Measurements from ENCODE around the gene LRRC56. TPM values are rescaled to one million over a fixed set of nuclear protein-coding genes. Genes with fewer than 3 reads are reported as not detected.

The LRRC56 gene
- total and polyA plus RNA-seq, 4 experiments from 2014 or later = 0.24 to 4.6 (median 3.0) TPM

- no peaks in the 10 kb centered on the region for H3K27me3 ChIP-seq (ENCODE audit: insufficient read depth, low read length)
- H3K27ac Mint-ChIP-seq = peak overlapping the region in 2 of 7 donors; percentile 29 to 30
- no peak overlapping the region for H3K27ac ChIP-seq (ENCODE audit: low read depth, low read length)
- no peak for DNase-seq
- peaks cover 21% of the 10 kb centered on the region for H3K36me3 ChIP-seq (ENCODE audit: insufficient read depth, low read length)
- peaks cover 28 to 52% (median 34%) of the 10 kb centered on the region in 4 donors for H3K4me1 Mint-ChIP-seq
- H3K36me3 Mint-ChIP-seq = peaks cover 7 to 20% of the 10 kb centered on the region in 2 donors
- no peak overlapping the region for H3K4me3 ChIP-seq (ENCODE audit: low read length in 2 of 2)
- ChIA-PET CTCF (ENCODE audit: partially characterized antibody) (interaction anchor here (0.5 kb wide), 1 partner anchor 168 kb away, joined by 3 read pairs; no protein-coding TSS in a partner anchor), POLR2A (ENCODE audit: partially characterized antibody) (no interaction called here)
- H3K4me1 ChIP-seq (ENCODE audit: insufficient read depth, low read length) = peaks cover 37% of the 10 kb centered on the region
- no peaks in the 10 kb centered on the region for H3K27me3 Mint-ChIP-seq
- H3K4me3 Mint-ChIP-seq = peak overlapping the region in 3 of 8 donors; percentile 2 to 18 (median 9)
- peaks cover 0 to under 1% (median 0%) of the 10 kb centered on the region in 8 donors for H3K9me3 Mint-ChIP-seq
- no peaks in the 10 kb centered on the region for H3K9me3 ChIP-seq (ENCODE audit: control insufficient read depth in 1 of 2, low read length in 2 of 2)
- intact Hi-C loops (cut with micrococcal nuclease) = no loop called here
Measured at GRCh38 chr11:581342-581741, 44.0 kb downstream of the LRRC56 start.

GRCh38 chr11:581752-582151 lies 44.4 kb downstream of the LRRC56 start:
- Histone ChIP-seq H3K27me3 (ENCODE audit: insufficient read depth, low read length) (no peaks in the 10 kb centered on the region), H3K27ac (ENCODE audit: low read depth, low read length) (no peak overlapping the region), H3K4me1 (ENCODE audit: insufficient read depth, low read length) (peaks cover 41% of the 10 kb centered on the region), H3K9me3 (ENCODE audit: control insufficient read depth in 1 of 2, low read length in 2 of 2) (no peaks in the 10 kb centered on the region), H3K4me3 (ENCODE audit: low read length in 2 of 2) (no peak overlapping the region), H3K36me3 (ENCODE audit: insufficient read depth, low read length) (peaks cover 25% of the 10 kb centered on the region)
- Mint-ChIP-seq H3K9me3 (peaks cover 0 to 2% (median 0%) of the 10 kb centered on the region in 8 donors), H3K27me3 (no peaks in the 10 kb centered on the region), H3K36me3 (peaks cover 7 to 23% of the 10 kb centered on the region in 2 donors), H3K4me3 (peak overlapping the region in 1 of 8 donors; percentile 24), H3K4me1 (peaks cover 29 to 56% (median 35%) of the 10 kb centered on the region in 4 donors), H3K27ac (no peak overlapping the region)
- DNase-seq = peak in 1 of 5 donors; percentile 1
- ChIA-PET CTCF (ENCODE audit: partially characterized antibody) (interaction anchor here (0.5 kb wide), 1 partner anchor 167 kb away, joined by 3 read pairs; no protein-coding TSS in a partner anchor), POLR2A (ENCODE audit: partially characterized antibody) (no interaction called here)
- intact Hi-C loops (cut with micrococcal nuclease) = no loop called here

- peak in 1 of 5 donors; percentile 34 for DNase-seq
- H3K27ac ChIP-seq (ENCODE audit: low read depth, low read length) = no peak overlapping the region
- peaks cover 35% of the 10 kb centered on the region for H3K36me3 ChIP-seq (ENCODE audit: insufficient read depth, low read length)
- Mint-ChIP-seq H3K9me3 (peaks cover 0 to 2% (median 0%) of the 10 kb centered on the region in 8 donors), H3K27me3 (no peaks in the 10 kb centered on the region), H3K4me3 (no peak overlapping the region), H3K4me1 (peaks cover 26 to 50% (median 27%) of the 10 kb centered on the region in 4 donors), H3K36me3 (peaks cover 17 to 39% of the 10 kb centered on the region in 2 donors), H3K27ac (peak overlapping the region in 1 of 7 donors; percentile 12)
- CTCF ChIA-PET (ENCODE audit: partially characterized antibody) = no interaction called here
- no peaks in the 10 kb centered on the region for H3K27me3 ChIP-seq (ENCODE audit: insufficient read depth, low read length)
- POLR2A ChIA-PET (ENCODE audit: partially characterized antibody) = interaction anchor here (0.5 to 1.5 kb wide), 2 partner anchors 9 to 72 kb away, joined by 3 to 7 read pairs; partner anchors contain the start of gene PHRF1
- H3K9me3 ChIP-seq (ENCODE audit: control insufficient read depth in 1 of 2, low read length in 2 of 2) = no peaks in the 10 kb centered on the region
- intact Hi-C loops (cut with micrococcal nuclease) = no loop called here
- peaks cover 33% of the 10 kb centered on the region for H3K4me1 ChIP-seq (ENCODE audit: insufficient read depth, low read length)
- H3K4me3 ChIP-seq (ENCODE audit: low read length in 2 of 2) = no peak overlapping the region
Measured at GRCh38 chr11:584287-584686, 47.0 kb downstream of the LRRC56 start.

DNA sequence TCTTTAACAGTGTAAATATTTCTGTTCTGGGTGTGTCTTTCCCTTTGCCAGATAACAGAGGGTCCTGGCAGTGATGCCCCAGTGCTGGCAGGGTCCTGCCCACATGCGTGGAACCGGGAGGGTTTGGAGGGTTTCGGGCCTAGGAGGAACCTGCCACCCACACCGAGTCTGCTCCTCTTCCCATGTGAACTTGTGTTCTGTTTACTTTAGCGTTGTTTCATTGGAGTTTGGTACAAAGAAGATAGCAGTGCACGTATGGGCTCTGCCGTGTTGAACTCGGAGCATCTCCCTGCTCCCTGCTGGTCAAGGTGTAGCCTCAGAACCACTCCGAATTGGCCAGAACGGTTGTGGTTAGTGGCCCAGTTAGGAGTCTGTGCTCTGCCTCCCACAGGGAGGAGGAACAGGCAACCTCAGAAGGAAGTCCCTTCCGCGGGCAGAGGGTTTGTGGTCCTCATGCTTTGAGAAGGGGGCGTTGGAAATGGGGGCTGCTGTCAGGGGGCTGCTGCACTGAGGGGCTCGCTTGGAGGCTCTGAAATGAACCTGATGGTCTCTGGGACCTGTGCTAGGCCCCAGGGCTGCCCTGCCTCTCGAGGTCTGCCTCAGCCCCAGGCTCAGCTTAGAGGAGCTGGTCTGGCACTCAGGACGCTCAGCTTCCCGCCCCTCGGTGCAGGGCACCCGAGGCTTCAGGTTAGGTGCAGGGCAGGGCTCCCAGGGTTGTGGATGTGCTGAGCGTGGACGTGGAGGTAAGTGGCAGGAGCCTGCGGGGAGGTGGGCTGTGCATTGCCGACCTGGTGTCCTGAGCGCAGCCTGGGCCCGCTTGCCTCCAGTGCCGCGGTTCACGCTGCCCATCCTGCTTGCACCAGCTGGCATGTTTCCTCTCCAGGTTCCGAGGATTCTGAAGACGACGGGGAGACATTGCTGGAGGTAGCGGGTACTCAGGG lies 49.3 kb downstream of the LRRC56 start:
- peaks cover 53% of the 10 kb centered on the region for H3K36me3 ChIP-seq (ENCODE audit: insufficient read depth, low read length)
- ChIA-PET CTCF (ENCODE audit: partially characterized antibody) (no interaction called here), POLR2A (ENCODE audit: partially characterized antibody) (interaction anchor here (0.7 to 2.2 kb wide), 7 partner anchors 11 to 109 kb away, joined by 3 to 18 read pairs (median 5); partner anchors contain the start of genes PHRF1 and TMEM80)
- Mint-ChIP-seq H3K36me3 (peaks cover 23 to 53% of the 10 kb centered on the region in 2 donors), H3K4me3 (peak overlapping the region in 1 of 8 donors; percentile 12), H3K27ac (peak overlapping the region in 6 of 7 donors; percentile 42 to 98 (median 60)), H3K27me3 (no peaks in the 10 kb centered on the region), H3K9me3 (peaks cover 0 to 4% (median 0%) of the 10 kb centered on the region in 8 donors), H3K4me1 (peaks cover 12 to 29% (median 17%) of the 10 kb centered on the region in 4 donors)
- no peaks in the 10 kb centered on the region for H3K27me3 ChIP-seq (ENCODE audit: insufficient read depth, low read length)
- no peak overlapping the region for H3K4me3 ChIP-seq (ENCODE audit: low read length in 2 of 2)
- peak in 1 of 5 donors; percentile 2 for DNase-seq
- intact Hi-C loops (cut with micrococcal nuclease) = no loop called here
- H3K27ac ChIP-seq (ENCODE audit: low read depth, low read length) = peak overlapping the region; percentile 41
- H3K9me3 ChIP-seq (ENCODE audit: control insufficient read depth in 1 of 2, low read length in 2 of 2) = no peaks in the 10 kb centered on the region
- peaks cover 21% of the 10 kb centered on the region for H3K4me1 ChIP-seq (ENCODE audit: insufficient read depth, low read length)

GRCh38 chr11:587546-587945 lies 50.2 kb downstream of the LRRC56 start:
- POLR2A ChIA-PET (ENCODE audit: partially characterized antibody) = interaction anchor here (0.7 to 2.3 kb wide), 8 partner anchors 10 to 108 kb away, joined by 3 to 18 read pairs (median 5); partner anchors contain the start of genes PHRF1 and TMEM80
- Mint-ChIP-seq H3K4me3 (peak overlapping the region in 4 of 8 donors; percentile 44 to 76 (median 70)), H3K27ac (peak overlapping the region; percentile 91 to 99 (median 98))

GRCh38 chr11:587978-588380 lies 50.7 kb downstream of the LRRC56 start:
- H3K36me3 Mint-ChIP-seq = peaks cover 26 to 59% of the 10 kb centered on the region in 2 donors
- H3K4me1 ChIP-seq (ENCODE audit: insufficient read depth, low read length) = peaks cover 21% of the 10 kb centered on the region
- peak overlapping the region; percentile 41 for H3K27ac ChIP-seq (ENCODE audit: low read depth, low read length)
- peak; percentile 61 to 94 (median 71) for DNase-seq
- H3K4me3 Mint-ChIP-seq = peak overlapping the region in 7 of 8 donors; percentile 59 to 77 (median 70)
- ChIA-PET CTCF (ENCODE audit: partially characterized antibody) (interaction anchor here (1.6 kb wide), 1 partner anchor 12 kb away, joined by 4 read pairs; the partner anchor contains the start of gene PHRF1), POLR2A (ENCODE audit: partially characterized antibody) (interaction anchor here (0.7 to 2.3 kb wide), 8 partner anchors 10 to 108 kb away, joined by 3 to 18 read pairs (median 5); partner anchors contain the start of genes PHRF1 and TMEM80)
- no peaks in the 10 kb centered on the region for H3K9me3 ChIP-seq (ENCODE audit: control insufficient read depth in 1 of 2, low read length in 2 of 2)
- peaks cover 12 to 25% (median 16%) of the 10 kb centered on the region in 4 donors for H3K4me1 Mint-ChIP-seq
- H3K27me3 Mint-ChIP-seq = no peaks in the 10 kb centered on the region
- no peaks in the 10 kb centered on the region for H3K27me3 ChIP-seq (ENCODE audit: insufficient read depth, low read length)
- peak overlapping the region; percentile 91 to 99 (median 98) for H3K27ac Mint-ChIP-seq
- H3K36me3 ChIP-seq (ENCODE audit: insufficient read depth, low read length) = peaks cover 57% of the 10 kb centered on the region
- H3K4me3 ChIP-seq (ENCODE audit: low read length in 2 of 2) = no peak overlapping the region
- H3K9me3 Mint-ChIP-seq = peaks cover 0 to 4% (median 0%) of the 10 kb centered on the region in 8 donors
- intact Hi-C loops (cut with micrococcal nuclease) = loop anchor here (1.0 kb wide), 1 partner anchor 12 kb away; the partner anchor contains the start of gene PHRF1

More at GRCh38 chr11:587546-587945, 50.2 kb downstream of the LRRC56 start:
- intact Hi-C loops (cut with micrococcal nuclease) = no loop called here
- Mint-ChIP-seq H3K36me3 (peaks cover 24 to 55% of the 10 kb centered on the region in 2 donors), H3K9me3 (peaks cover 0 to 4% (median 0%) of the 10 kb centered on the region in 8 donors), H3K27me3 (no peaks in the 10 kb centered on the region), H3K4me1 (peaks cover 12 to 25% (median 16%) of the 10 kb centered on the region in 4 donors)
- H3K4me1 ChIP-seq (ENCODE audit: insufficient read depth, low read length) = peaks cover 21% of the 10 kb centered on the region
- H3K27ac ChIP-seq (ENCODE audit: low read depth, low read length) = peak overlapping the region; percentile 41
- no peaks in the 10 kb centered on the region for H3K9me3 ChIP-seq (ENCODE audit: control insufficient read depth in 1 of 2, low read length in 2 of 2)
- no peaks in the 10 kb centered on the region for H3K27me3 ChIP-seq (ENCODE audit: insufficient read depth, low read length)
- DNase-seq = no peak
- H3K36me3 ChIP-seq (ENCODE audit: insufficient read depth, low read length) = peaks cover 53% of the 10 kb centered on the region
- no peak overlapping the region for H3K4me3 ChIP-seq (ENCODE audit: low read length in 2 of 2)
- CTCF ChIA-PET (ENCODE audit: partially characterized antibody) = interaction anchor here (1.6 kb wide), 1 partner anchor 12 kb away, joined by 4 read pairs; the partner anchor contains the start of gene PHRF1

All from CD4-positive, alpha-beta memory T cell (primary cell).